HL-60 (cell line): ENCODE results near the gene AGAP1.

Experiments
- DNase-seq, 2 experiments: peaks; one replicate each; pipeline ENCODE4 v3.0.0-alpha.2; 2010 to 2020; ENCODE audit warnings: low read depth in 1 of 2, low spot score in 1 of 2
- H3K27ac ChIP-seq: fragments of 250-450 bp; sonication (Bioruptor Pico); replicated peaks from 2 replicates; pipeline ENCODE4 v1.5.1; 2020; ENCODE audit warnings: mild to moderate bottlenecking, moderate library complexity
- H3K27me3 ChIP-seq: fragments of 250-450 bp; sonication (Bioruptor Pico); 2 replicates; pipeline ENCODE4 v1.5.1; 2021; ENCODE audit warnings: mild to moderate bottlenecking, moderate library complexity; ENCODE audit not compliant: insufficient read depth, poor library complexity, severe bottlenecking
- H3K4me3 ChIP-seq: replicated peaks from 2 replicates; pipeline ENCODE4 v1.5.1; 2011; ENCODE audit warnings: mild to moderate bottlenecking, control low read depth, low read length; ENCODE audit not compliant: insufficient read depth
- CTCF ChIP-seq: IDR thresholded peaks from one replicate; pipeline ENCODE4 v1.5.1; 2011; ENCODE audit warnings: low read length, control low read depth, inconsistent platforms; ENCODE audit not compliant: insufficient read depth
- GABPA ChIP-seq: IDR thresholded peaks from 2 replicates; pipeline ENCODE4 v1.6.1; 2012; ENCODE audit warnings: low read depth
- POLR2AphosphoS5 ChIP-seq: IDR thresholded peaks from 2 replicates; pipeline ENCODE4 v1.6.1; 2012; ENCODE audit warnings: low read depth
- REST ChIP-seq: IDR thresholded peaks from 2 replicates; pipeline ENCODE4 v1.6.1; 2012; ENCODE audit warnings: low read depth; ENCODE audit not compliant: insufficient replicate concordance
- SPI1 ChIP-seq: IDR thresholded peaks from 2 replicates; pipeline ENCODE4 v1.6.1; 2012; ENCODE audit warnings: low read depth, mild to moderate bottlenecking, borderline replicate concordance

The AGAP1 gene

GRCh38 chr2:235699576-235699975 lies 205.7 kb downstream of the AGAP1 start:
- no peak for TF ChIP-seq REST
- no peak for TF ChIP-seq POLR2AphosphoS5
- no peak for TF ChIP-seq GABPA
- no peak for TF ChIP-seq SPI1
- TF ChIP-seq CTCF, result no peak
- H3K27ac ChIP-seq, result no peak overlapping the region
- H3K4me3 ChIP-seq, result no peak overlapping the region
- no peak for DNase-seq
- no peaks in the 10 kb centered on the region for H3K27me3 ChIP-seq

- Histone ChIP-seq H3K27me3 (no peaks in the 10 kb centered on the region), H3K27ac (no peak overlapping the region)
Measured at GRCh38 chr2:235701206-235701981, 207.6 kb downstream of the AGAP1 start.

GRCh38 chr2:235702186-235702585 lies 208.3 kb downstream of the AGAP1 start:
- no peak overlapping the region for H3K27ac ChIP-seq
- DNase-seq, result no peak
- H3K4me3 ChIP-seq, result no peak overlapping the region
- TF ChIP-seq GABPA (no peak), POLR2AphosphoS5 (no peak), REST (no peak), CTCF (no peak), SPI1 (no peak)
- H3K27me3 ChIP-seq, result no peaks in the 10 kb centered on the region

More at GRCh38 chr2:235701206-235701981, 207.6 kb downstream of the AGAP1 start:
- DNase-seq, result no peak
- H3K4me3 ChIP-seq, result no peak overlapping the region
- TF ChIP-seq REST (no peak), POLR2AphosphoS5 (no peak)
